Measurements from ENCODE around the gene PI4KA. TPM values are rescaled to one million over a fixed set of nuclear protein-coding genes. Genes with fewer than 3 reads are reported as not detected.

Gene PI4KA
- total and polyA plus RNA-seq, 3 experiments from 2014 or later: 64.9 to 65.8 (median 65.5) TPM

DNA sequence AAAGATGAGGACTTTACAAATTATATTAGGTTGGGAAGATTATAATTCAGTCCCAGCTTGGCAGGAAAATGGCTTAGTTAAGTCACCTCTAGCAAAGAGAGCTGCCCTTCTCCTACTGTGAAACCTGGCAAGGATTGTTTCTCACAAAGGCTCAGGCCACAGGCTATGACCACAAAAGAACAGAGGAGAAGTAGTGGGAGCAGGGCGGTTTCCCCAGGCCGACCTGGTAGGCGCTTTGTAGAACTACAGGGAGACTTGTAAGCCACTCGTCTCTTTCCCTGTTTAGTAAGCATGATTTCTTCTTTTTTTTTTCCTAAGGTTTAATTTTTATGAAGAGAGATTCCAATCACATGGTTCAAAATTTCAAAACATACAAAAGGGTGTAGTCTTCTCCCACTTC lies 4.8 kb upstream of the PI4KA start:
- ChIA-PET CTCF (interaction anchor here (0.6 kb wide), 1 partner anchor 1035 kb away, joined by 3 read pairs; no protein-coding TSS in a partner anchor), POLR2A (no interaction called here)
- Histone ChIP-seq H3K36me3 (ENCODE audit: insufficient read depth, low read length) (no peaks in the 10 kb centered on the region), H3K9me3 (ENCODE audit: low read length) (no peaks in the 10 kb centered on the region), H3K4me3 (ENCODE audit: low read length) (no peak overlapping the region), H3K4me1 (ENCODE audit: insufficient read depth, low read length) (peaks cover 57% of the 10 kb centered on the region), H3K27me3 (ENCODE audit: insufficient read depth, low read length, poor library complexity, severe bottlenecking) (no peaks in the 10 kb centered on the region), H3K27ac (ENCODE audit: low read depth, low read length) (peak overlapping the region; percentile 18)
- DNase-seq: no peak
- peak overlapping the region in 1 of 7 donors; percentile 72 for H3K4me3 Mint-ChIP-seq
- no peaks in the 10 kb centered on the region for H3K27me3 Mint-ChIP-seq
- H3K27ac Mint-ChIP-seq: peak overlapping the region in 3 of 8 donors; percentile 43 to 67 (median 57)
- H3K4me1 Mint-ChIP-seq: peaks cover 33 to 84% (median 43%) of the 10 kb centered on the region in 3 donors
- no peaks in the 10 kb centered on the region for H3K9me3 Mint-ChIP-seq
- peaks cover 0 to 58% (median 9%) of the 10 kb centered on the region in 3 donors for H3K36me3 Mint-ChIP-seq

GRCh38 chr22:20862540-20862939 lies 3.9 kb upstream of the PI4KA start:
- peaks cover 55% of the 10 kb centered on the region for H3K4me1 ChIP-seq (ENCODE audit: insufficient read depth, low read length)
- H3K36me3 ChIP-seq (ENCODE audit: insufficient read depth, low read length): no peaks in the 10 kb centered on the region
- peak overlapping the region in 5 of 8 donors; percentile 14 to 71 (median 43) for H3K27ac Mint-ChIP-seq
- H3K9me3 Mint-ChIP-seq: no peaks in the 10 kb centered on the region
- CTCF ChIA-PET: no interaction called here
- H3K27me3 Mint-ChIP-seq: no peaks in the 10 kb centered on the region
- H3K4me3 ChIP-seq (ENCODE audit: low read length): no peak overlapping the region
- H3K4me1 Mint-ChIP-seq: peaks cover 35 to 85% (median 48%) of the 10 kb centered on the region in 3 donors
- no peaks in the 10 kb centered on the region for H3K9me3 ChIP-seq (ENCODE audit: low read length)
- H3K27ac ChIP-seq (ENCODE audit: low read depth, low read length): no peak overlapping the region
- no peaks in the 10 kb centered on the region for H3K27me3 ChIP-seq (ENCODE audit: insufficient read depth, low read length, poor library complexity, severe bottlenecking)
- no peak for DNase-seq
- peak overlapping the region in 3 of 7 donors; percentile 15 to 45 (median 21) for H3K4me3 Mint-ChIP-seq
- POLR2A ChIA-PET: interaction anchor here (0.6 kb wide), 1 partner anchor 107 kb away, joined by 4 read pairs; no protein-coding TSS in a partner anchor
- H3K36me3 Mint-ChIP-seq: peaks cover 0 to 54% (median 9%) of the 10 kb centered on the region in 3 donors

DNA sequence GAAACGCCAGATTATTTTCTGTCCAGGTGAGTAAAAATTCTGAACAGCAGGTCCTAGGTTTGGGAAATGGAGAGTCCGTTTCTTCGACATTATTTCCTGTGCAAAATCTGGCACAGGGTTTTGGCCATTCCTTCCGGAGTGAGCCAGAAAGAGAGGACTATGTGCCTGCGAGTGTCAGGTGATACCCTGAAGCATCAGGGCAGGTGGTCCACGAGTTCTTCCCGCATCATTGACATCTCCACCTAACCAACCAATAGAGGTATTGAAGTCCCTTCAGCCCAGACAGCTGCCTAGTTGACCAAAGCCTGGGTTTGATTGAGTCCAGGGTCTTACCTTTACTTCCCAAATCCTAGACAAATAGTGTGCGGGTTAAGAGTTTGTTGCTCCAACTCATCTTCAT lies 1.0 kb upstream of the PI4KA start:
- Histone ChIP-seq H3K27ac (ENCODE audit: low read depth, low read length) (peak overlapping the region; percentile 94), H3K36me3 (ENCODE audit: insufficient read depth, low read length) (no peaks in the 10 kb centered on the region), H3K27me3 (ENCODE audit: insufficient read depth, low read length, poor library complexity, severe bottlenecking) (no peaks in the 10 kb centered on the region), H3K9me3 (ENCODE audit: low read length) (no peaks in the 10 kb centered on the region), H3K4me3 (ENCODE audit: low read length) (peak overlapping the region; percentile 93), H3K4me1 (ENCODE audit: insufficient read depth, low read length) (peaks cover 52% of the 10 kb centered on the region)
- no peaks in the 10 kb centered on the region for H3K27me3 Mint-ChIP-seq
- H3K9me3 Mint-ChIP-seq: no peaks in the 10 kb centered on the region
- peaks cover 0 to 37% (median 9%) of the 10 kb centered on the region in 3 donors for H3K36me3 Mint-ChIP-seq
- peaks cover 44 to 78% (median 59%) of the 10 kb centered on the region in 3 donors for H3K4me1 Mint-ChIP-seq
- no peak for DNase-seq
- peak overlapping the region; percentile 72 to 91 (median 84) for H3K27ac Mint-ChIP-seq
- peak overlapping the region; percentile 83 to 97 (median 88) for H3K4me3 Mint-ChIP-seq
- CTCF ChIA-PET: no interaction called here
- POLR2A ChIA-PET: no interaction called here

DNA sequence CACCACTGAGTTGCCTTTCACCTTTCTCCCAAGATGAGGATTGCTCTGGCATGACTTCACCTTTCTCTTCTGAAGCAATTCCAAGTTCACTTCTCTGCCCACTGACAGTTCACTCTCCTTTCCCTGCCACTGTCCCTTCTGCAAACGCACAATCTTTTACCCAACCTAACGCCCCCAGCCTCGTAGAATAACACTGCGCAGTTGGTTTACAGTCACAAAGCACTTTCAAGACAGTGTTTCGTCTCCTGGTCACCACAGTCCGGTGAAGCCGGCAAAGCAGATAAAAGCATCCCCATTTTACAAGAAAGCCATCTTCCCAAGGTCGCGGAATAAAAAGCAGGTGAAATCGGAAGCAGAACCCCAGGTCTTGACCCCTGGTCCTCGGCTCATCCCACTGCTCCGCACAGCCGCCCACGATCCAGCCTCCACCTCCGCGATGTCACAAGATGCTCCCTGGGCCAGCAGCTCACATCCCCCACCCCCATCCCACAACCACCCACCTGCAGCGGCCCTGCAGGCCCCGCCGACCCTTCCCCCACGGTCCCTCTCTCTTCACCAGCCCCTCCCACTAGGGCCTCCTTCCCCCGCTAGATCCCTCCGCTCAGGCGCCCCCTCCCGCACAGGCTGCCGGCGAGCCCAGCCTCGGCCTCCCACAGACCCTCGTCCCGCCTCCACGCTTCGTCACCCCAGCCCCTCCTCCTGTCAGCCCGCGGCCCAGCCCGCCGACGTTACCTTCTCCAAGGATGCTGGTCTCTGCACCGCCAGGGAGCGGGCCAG lies 585 bp downstream of the PI4KA start:
- peaks cover 63% of the 10 kb centered on the region for H3K4me1 ChIP-seq (ENCODE audit: insufficient read depth, low read length)

GRCh38 chr22:20857247-20857643 lies 1.4 kb downstream of the PI4KA start:
- no peaks in the 10 kb centered on the region for H3K9me3 Mint-ChIP-seq
- peaks cover 63% of the 10 kb centered on the region for H3K4me1 ChIP-seq (ENCODE audit: insufficient read depth, low read length)
- no peaks in the 10 kb centered on the region for H3K27me3 Mint-ChIP-seq
- no peaks in the 10 kb centered on the region for H3K27me3 ChIP-seq (ENCODE audit: insufficient read depth, low read length, poor library complexity, severe bottlenecking)
- no peaks in the 10 kb centered on the region for H3K9me3 ChIP-seq (ENCODE audit: low read length)
- CTCF ChIA-PET: interaction anchor here (0.6 kb wide), 1 partner anchor 105 kb away, joined by 3 read pairs; no protein-coding TSS in a partner anchor
- no peak overlapping the region for H3K27ac ChIP-seq (ENCODE audit: low read depth, low read length)
- POLR2A ChIA-PET: no interaction called here
- peak overlapping the region; percentile 87 to 97 (median 88) for H3K4me3 Mint-ChIP-seq
- peak overlapping the region; percentile 55 for H3K4me3 ChIP-seq (ENCODE audit: low read length)
- H3K36me3 ChIP-seq (ENCODE audit: insufficient read depth, low read length): no peaks in the 10 kb centered on the region
- H3K27ac Mint-ChIP-seq: peak overlapping the region in 7 of 8 donors; percentile 74 to 98 (median 87)
- peaks cover 0 to 14% (median 2%) of the 10 kb centered on the region in 3 donors for H3K36me3 Mint-ChIP-seq
- peaks cover 51 to 77% (median 63%) of the 10 kb centered on the region in 3 donors for H3K4me1 Mint-ChIP-seq
- no peak for DNase-seq

More for the DNA sequence above, 585 bp downstream of the PI4KA start:
- Histone ChIP-seq H3K9me3 (ENCODE audit: low read length) (no peaks in the 10 kb centered on the region), H3K36me3 (ENCODE audit: insufficient read depth, low read length) (no peaks in the 10 kb centered on the region), H3K27ac (ENCODE audit: low read depth, low read length) (peak overlapping the region; percentile 94), H3K4me3 (ENCODE audit: low read length) (peak overlapping the region; percentile 55), H3K27me3 (ENCODE audit: insufficient read depth, low read length, poor library complexity, severe bottlenecking) (no peaks in the 10 kb centered on the region)
- ChIA-PET CTCF (interaction anchor here (0.6 kb wide), 1 partner anchor 104 kb away, joined by 3 read pairs; no protein-coding TSS in a partner anchor), POLR2A (no interaction called here)
- H3K4me1 Mint-ChIP-seq: peaks cover 48 to 77% (median 60%) of the 10 kb centered on the region in 3 donors
- H3K27ac Mint-ChIP-seq: peak overlapping the region; percentile 74 to 98 (median 89)
- peak; percentile 3 to 85 (median 76) for DNase-seq
- H3K27me3 Mint-ChIP-seq: no peaks in the 10 kb centered on the region
- H3K4me3 Mint-ChIP-seq: peak overlapping the region; percentile 87 to 97 (median 88)
- peaks cover 0 to 21% (median 4%) of the 10 kb centered on the region in 3 donors for H3K36me3 Mint-ChIP-seq
- H3K9me3 Mint-ChIP-seq: no peaks in the 10 kb centered on the region

DNA sequence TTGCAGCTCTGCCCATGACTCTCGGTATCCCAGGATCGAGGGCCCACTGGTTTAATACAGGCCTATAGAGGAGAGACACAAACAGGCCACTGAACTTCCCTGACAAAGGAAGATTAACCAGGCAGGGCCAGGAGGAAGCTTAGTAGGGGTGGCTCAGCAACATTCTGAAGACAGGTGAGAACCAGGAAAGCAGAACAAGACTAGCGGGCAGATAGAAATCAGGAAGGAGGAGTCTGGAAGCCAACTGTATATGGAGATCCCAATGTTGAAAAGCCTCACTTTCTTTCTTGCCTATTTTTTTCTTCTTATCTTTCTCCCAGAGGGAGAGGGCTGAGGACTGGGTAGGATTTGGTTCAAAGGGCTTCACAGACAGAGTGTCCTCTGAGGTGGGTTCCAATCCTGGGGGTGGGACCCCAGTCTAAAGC lies 5.4 kb downstream of the PI4KA start:
- ChIA-PET POLR2A (no interaction called here), CTCF (interaction anchor here (1.0 kb wide), 1 partner anchor 50 kb away, joined by 3 read pairs; no protein-coding TSS in a partner anchor)
- Mint-ChIP-seq H3K27me3 (no peaks in the 10 kb centered on the region), H3K4me1 (peaks cover 52 to 67% (median 63%) of the 10 kb centered on the region in 3 donors), H3K36me3 (peaks cover 0 to 1% (median 0%) of the 10 kb centered on the region in 3 donors), H3K9me3 (no peaks in the 10 kb centered on the region), H3K4me3 (peak overlapping the region in 1 of 7 donors; percentile 81), H3K27ac (peak overlapping the region in 1 of 8 donors; percentile 29)
- H3K27me3 ChIP-seq (ENCODE audit: insufficient read depth, low read length, poor library complexity, severe bottlenecking): no peaks in the 10 kb centered on the region
- peak overlapping the region; percentile 22 for H3K27ac ChIP-seq (ENCODE audit: low read depth, low read length)
- no peaks in the 10 kb centered on the region for H3K36me3 ChIP-seq (ENCODE audit: insufficient read depth, low read length)
- no peak overlapping the region for H3K4me3 ChIP-seq (ENCODE audit: low read length)
- peaks cover 49% of the 10 kb centered on the region for H3K4me1 ChIP-seq (ENCODE audit: insufficient read depth, low read length)
- H3K9me3 ChIP-seq (ENCODE audit: low read length): no peaks in the 10 kb centered on the region
- no peak for DNase-seq

- CTCF ChIA-PET: no interaction called here
- no peak for DNase-seq
- POLR2A ChIA-PET: no interaction called here
- peaks cover 0 to 1% (median 0%) of the 10 kb centered on the region in 3 donors for H3K36me3 Mint-ChIP-seq
- H3K36me3 ChIP-seq (ENCODE audit: insufficient read depth, low read length): no peaks in the 10 kb centered on the region
- H3K4me3 ChIP-seq (ENCODE audit: low read length): no peak overlapping the region
- H3K9me3 Mint-ChIP-seq: no peaks in the 10 kb centered on the region
- H3K27me3 Mint-ChIP-seq: no peaks in the 10 kb centered on the region
- H3K4me3 Mint-ChIP-seq: no peak overlapping the region
- H3K4me1 Mint-ChIP-seq: peaks cover 50 to 67% (median 59%) of the 10 kb centered on the region in 3 donors
- peaks cover 45% of the 10 kb centered on the region for H3K4me1 ChIP-seq (ENCODE audit: insufficient read depth, low read length)
- H3K27ac Mint-ChIP-seq: peak overlapping the region in 3 of 8 donors; percentile 2 to 68 (median 40)
- H3K27ac ChIP-seq (ENCODE audit: low read depth, low read length): no peak overlapping the region
- H3K9me3 ChIP-seq (ENCODE audit: low read length): no peaks in the 10 kb centered on the region
- no peaks in the 10 kb centered on the region for H3K27me3 ChIP-seq (ENCODE audit: insufficient read depth, low read length, poor library complexity, severe bottlenecking)
Observed at GRCh38 chr22:20852503-20852902, 6.1 kb downstream of the PI4KA start.

DNA sequence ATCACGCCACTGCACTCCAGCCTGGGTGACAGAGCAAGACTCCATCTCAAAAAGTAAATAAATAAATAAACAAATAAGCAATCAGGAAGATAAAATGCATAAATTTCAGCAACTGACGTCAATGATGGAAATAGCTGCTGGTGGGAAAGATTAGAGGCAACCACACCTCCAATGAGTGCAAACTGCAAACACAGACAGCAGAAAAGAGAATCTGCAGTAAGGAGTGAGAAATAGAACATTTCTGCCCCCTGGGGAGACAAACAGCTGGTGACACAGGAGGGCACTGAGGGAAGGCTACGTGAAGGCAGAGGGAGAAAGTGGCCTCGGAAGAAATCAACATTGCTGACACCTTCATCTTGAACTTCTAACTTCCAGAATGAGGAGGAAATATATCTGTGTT lies 6.5 kb downstream of the PI4KA start:
- no peak for DNase-seq
- peaks cover 0 to 1% (median 0%) of the 10 kb centered on the region in 3 donors for H3K36me3 Mint-ChIP-seq
- H3K27ac Mint-ChIP-seq: peak overlapping the region in 3 of 8 donors; percentile 4 to 78 (median 40)
- H3K4me3 Mint-ChIP-seq: no peak overlapping the region
- CTCF ChIA-PET: interaction anchor here (0.9 kb wide), 1 partner anchor 65 kb away, joined by 3 read pairs; the partner anchor contains the start of gene CRKL
- peaks cover 47 to 64% (median 54%) of the 10 kb centered on the region in 3 donors for H3K4me1 Mint-ChIP-seq
- no peaks in the 10 kb centered on the region for H3K9me3 Mint-ChIP-seq
- H3K36me3 ChIP-seq (ENCODE audit: insufficient read depth, low read length): no peaks in the 10 kb centered on the region
- H3K4me1 ChIP-seq (ENCODE audit: insufficient read depth, low read length): peaks cover 41% of the 10 kb centered on the region
- POLR2A ChIA-PET: no interaction called here
- no peak overlapping the region for H3K4me3 ChIP-seq (ENCODE audit: low read length)
- H3K27me3 Mint-ChIP-seq: no peaks in the 10 kb centered on the region
- H3K27me3 ChIP-seq (ENCODE audit: insufficient read depth, low read length, poor library complexity, severe bottlenecking): no peaks in the 10 kb centered on the region
- H3K27ac ChIP-seq (ENCODE audit: low read depth, low read length): no peak overlapping the region
- H3K9me3 ChIP-seq (ENCODE audit: low read length): no peaks in the 10 kb centered on the region

All from CD8-positive, alpha-beta memory T cell (primary cell).